Activated CD4-positive, CD25-positive, alpha-beta regulatory T cell (primary cell): ENCODE measurements around the gene FXYD6.
"Not testable (repeated sequence)": the region's sequence is repeated elsewhere in the genome, so short reads cannot be mapped to it uniquely, and the experiment has no call there.

ENCODE experiments used
- DNase-seq, 4 experiments: peaks; one replicate each; lab custom pipeline; 2025; lab: John Stamatoyannopoulos, UW

FXYD6 gene

GRCh38 chr11:117876341-117877119 is at the start of gene FXYD6:
FXYD6 (minus strand) TSS chr11:117876658; CDS start chr11:117842776, 33,882 bp downstream.
- no peak for DNase-seq

GRCh38 chr11:117926166-117926565 is 49.7 kb upstream of the FXYD6 start:
- DNase-seq = not testable (repeated sequence)

- DNase-seq = no peak
These were observed 48.9 kb upstream of the FXYD6 start for GRCh38 chr11:117925198-117925925.

GRCh38 chr11:117924631-117925170 is 48.2 kb upstream of the FXYD6 start:
- no peak for DNase-seq

GRCh38 chr11:117923773-117924172 is 47.3 kb upstream of the FXYD6 start:
- no peak for DNase-seq

- DNase-seq = no peak
These were observed 46.8 kb upstream of the FXYD6 start for GRCh38 chr11:117923275-117923674.

GRCh38 chr11:117921893-117922292 is 45.4 kb upstream of the FXYD6 start:
- DNase-seq = no peak

GRCh38 chr11:117921456-117921855 is 45.0 kb upstream of the FXYD6 start:
- DNase-seq = no peak

GRCh38 chr11:117919781-117920221 is 43.3 kb upstream of the FXYD6 start:
- DNase-seq = no peak

GRCh38 chr11:117919341-117919740 is 42.9 kb upstream of the FXYD6 start:
- no peak for DNase-seq

GRCh38 chr11:117918366-117919255 is 42.2 kb upstream of the FXYD6 start:
- DNase-seq = no peak

- no peak for DNase-seq
These were observed 41.2 kb upstream of the FXYD6 start for GRCh38 chr11:117917591-117918151.

GRCh38 chr11:117916956-117917355 is 40.5 kb upstream of the FXYD6 start:
- DNase-seq = no peak

GRCh38 chr11:117915672-117916235 is 39.3 kb upstream of the FXYD6 start:
- no peak for DNase-seq

- DNase-seq = no peak
These were observed 38.6 kb upstream of the FXYD6 start for GRCh38 chr11:117914991-117915618.

- DNase-seq = no peak
These were observed 37.9 kb upstream of the FXYD6 start for GRCh38 chr11:117914398-117914761.

- DNase-seq = no peak
These were observed 37.4 kb upstream of the FXYD6 start for GRCh38 chr11:117913736-117914397.

- DNase-seq = no peak
These were observed 36.0 kb upstream of the FXYD6 start for GRCh38 chr11:117912497-117912896.

- DNase-seq = no peak
These were observed 35.2 kb upstream of the FXYD6 start for GRCh38 chr11:117911694-117912093.

GRCh38 chr11:117910941-117911655 is 34.6 kb upstream of the FXYD6 start:
- no peak for DNase-seq
